ENCODE measurements around the gene FBXL15. TPM values are rescaled to one million over a fixed set of nuclear protein-coding genes. Genes with fewer than 3 reads are reported as not detected.
A peak's percentile ranks its signal among the peaks of the same experiment; 100 is the strongest.

The FBXL15 gene
- total and polyA plus RNA-seq, 2 donors (not counting 1 experiment from before 2014, with no cell fraction given): 15.5 to 20.7 TPM

GRCh38 chr10:102397222-102398171, 23.1 kb upstream of the FBXL15 start:
- H3K36me3 ChIP-seq (replicated peaks in 1 of 2; ENCODE audit: control extremely low read depth in 1 of 2, control insufficient read depth in 1 of 2, extremely low read depth in 1 of 2, insufficient read depth in 2 of 2, low read length in 1 of 2): peaks cover 0 to 52% of the 10 kb centered on the region in 2 experiments
- TF ChIP-seq CTCF (IDR thresholded peaks at IDR 0.05) (no peak), EZH2 (IDR thresholded peaks at IDR 0.05; ENCODE audit: borderline replicate concordance, insufficient read depth, low read depth, low read length, poor library complexity, severe bottlenecking) (no peak)
- peak overlapping the region; percentile 99 for H3K4me2 ChIP-seq (replicated peaks; ENCODE audit: low read depth, low read length, poor library complexity, severe bottlenecking)
- peak overlapping the region in 2 of 5 experiments; percentile 99 to 100 for H3K4me3 ChIP-seq (ENCODE audit: control extremely low read depth in 1 of 5, extremely low read depth in 1 of 5, insufficient read depth in 1 of 5, low read depth in 2 of 5, low read length in 4 of 5)
- ChIA-PET POLR2A (interaction anchor here (0.6 to 2.6 kb wide), 3 partner anchors 24 to 1484 kb away, joined by 4 to 11 read pairs (median 6); partner anchors contain the start of genes C10orf95 and FBXL15), CTCF (interaction anchor here (0.9 to 8.8 kb wide), 15 partner anchors 8 to 167 kb away, joined by 3 to 108 read pairs (median 7); partner anchors contain the start of genes CUEDC2 and FBXL15)
- Mint-ChIP-seq H3K27ac (peak overlapping the region; percentile 99), H3K9me3 (ENCODE audit: insufficient read depth) (no peaks in the 10 kb centered on the region), H3K27me3 (no peaks in the 10 kb centered on the region), H3K4me1 (peaks cover 51% of the 10 kb centered on the region), H3K4me3 (peak overlapping the region; percentile 95)
- 90% methylated on average over 7 of the region's 14 CpGs for WGBS (ENCODE audit: insufficient coverage)
- H3K27me3 ChIP-seq (replicated peaks in 1 of 4; ENCODE audit: control extremely low read depth in 1 of 4, control insufficient read depth in 3 of 4, insufficient read depth in 4 of 4, low read length in 3 of 4): no peaks in the 10 kb centered on the region
- no peaks in the 10 kb centered on the region for H3K9me3 ChIP-seq (ENCODE audit: control extremely low read depth in 1 of 3, control insufficient read depth in 2 of 3, insufficient read depth in 1 of 3, low read length in 2 of 3)
- peak overlapping the region; percentile 98 to 100 for H3K27ac ChIP-seq (ENCODE audit: low read length in 2 of 2)
- intact Hi-C loops (cut with micrococcal nuclease): no loop called here
- no peak overlapping the region for H2AFZ ChIP-seq (ENCODE audit: insufficient read depth, low read depth, low read length, poor library complexity, severe bottlenecking)
- H3K4me1 ChIP-seq (ENCODE audit: control insufficient read depth in 2 of 2, insufficient read depth in 2 of 2, low read length in 2 of 2): peaks cover 40 to 56% of the 10 kb centered on the region in 2 donors
- H3K9ac ChIP-seq (ENCODE audit: low read length): no peak overlapping the region
- ATAC-seq (ENCODE audit: low read depth): no peak
- H3K79me2 ChIP-seq (ENCODE audit: control insufficient read depth, insufficient read depth, low read length): peaks cover 52% of the 10 kb centered on the region
- H4K20me1 ChIP-seq (ENCODE audit: control insufficient read depth, insufficient read depth, low read length, poor library complexity, severe bottlenecking): peaks cover 74% of the 10 kb centered on the region
- peak; percentile 36 for DNase-seq

Data from B cell (primary cell).